Gastroesophageal sphincter (tissue), 3 donors: ENCODE results near the gene PPM1L.

ENCODE experiments used
- EP300 ChIP-seq: sonication (generic); formaldehyde crosslinking; IDR thresholded peaks from one replicate; pipeline ENCODE4 v1.6.1; 2017; ENCODE audit warnings: antibody characterized with exemption, mild to moderate bottlenecking
- POLR2A ChIP-seq, 2 donors: fragments of 450-650 bp; IDR thresholded peaks; one replicate each; pipeline ENCODE4 v1.6.1; 2017; ENCODE audit warnings: antibody characterized with exemption in 2 of 2, mild to moderate bottlenecking in 2 of 2, moderate library complexity in 1 of 2
- POLR2AphosphoS5 ChIP-seq: sonication (generic); formaldehyde crosslinking; IDR thresholded peaks from one replicate; pipeline ENCODE4 v1.6.1; 2017; ENCODE audit warnings: antibody characterized with exemption
- TF ChIP-seq, protein P1 (sequence below), 4 experiments: fragments of 200-600 bp in 2 of 4; fragments of 450-650 bp in 2 of 4; sonication (generic) in 1 of 4; IDR thresholded peaks; one replicate each; pipeline ENCODE4 v1.5.1; 2017 to 2019; ENCODE audit warnings: antibody characterized with exemption in 4 of 4, mild to moderate bottlenecking in 2 of 4, moderate library complexity in 2 of 4

DNA sequence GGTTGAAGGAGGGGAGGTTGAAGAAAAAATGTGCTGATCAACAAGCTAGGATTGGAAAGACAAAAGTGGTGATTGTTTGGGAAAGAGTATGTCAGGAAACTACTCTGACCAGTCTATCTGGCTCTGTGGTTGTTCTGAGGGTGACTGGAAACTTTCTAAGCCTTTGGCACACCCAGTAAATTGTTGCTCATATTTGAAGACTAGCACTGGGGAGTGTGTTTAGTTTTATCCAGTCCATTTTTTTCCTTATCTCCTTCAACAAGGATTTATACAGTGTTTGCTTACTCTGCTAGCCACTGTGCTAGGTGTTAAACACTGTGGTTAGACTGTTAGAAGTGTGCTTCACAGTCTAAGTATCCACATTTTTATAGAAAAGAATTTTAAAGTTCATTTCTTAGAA lies 28.8 kb downstream of the PPM1L start:
- TF ChIP-seq, protein P1, sequence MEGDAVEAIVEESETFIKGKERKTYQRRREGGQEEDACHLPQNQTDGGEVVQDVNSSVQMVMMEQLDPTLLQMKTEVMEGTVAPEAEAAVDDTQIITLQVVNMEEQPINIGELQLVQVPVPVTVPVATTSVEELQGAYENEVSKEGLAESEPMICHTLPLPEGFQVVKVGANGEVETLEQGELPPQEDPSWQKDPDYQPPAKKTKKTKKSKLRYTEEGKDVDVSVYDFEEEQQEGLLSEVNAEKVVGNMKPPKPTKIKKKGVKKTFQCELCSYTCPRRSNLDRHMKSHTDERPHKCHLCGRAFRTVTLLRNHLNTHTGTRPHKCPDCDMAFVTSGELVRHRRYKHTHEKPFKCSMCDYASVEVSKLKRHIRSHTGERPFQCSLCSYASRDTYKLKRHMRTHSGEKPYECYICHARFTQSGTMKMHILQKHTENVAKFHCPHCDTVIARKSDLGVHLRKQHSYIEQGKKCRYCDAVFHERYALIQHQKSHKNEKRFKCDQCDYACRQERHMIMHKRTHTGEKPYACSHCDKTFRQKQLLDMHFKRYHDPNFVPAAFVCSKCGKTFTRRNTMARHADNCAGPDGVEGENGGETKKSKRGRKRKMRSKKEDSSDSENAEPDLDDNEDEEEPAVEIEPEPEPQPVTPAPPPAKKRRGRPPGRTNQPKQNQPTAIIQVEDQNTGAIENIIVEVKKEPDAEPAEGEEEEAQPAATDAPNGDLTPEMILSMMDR (IDR thresholded peaks at IDR 0.05): no peak
- TF ChIP-seq POLR2A (IDR thresholded peaks at IDR 0.05) (no peak), EP300 (no peak), POLR2AphosphoS5 (peak; percentile 11)
